Measurements from ENCODE around the gene SUPT5H.

The SUPT5H gene

DNA sequence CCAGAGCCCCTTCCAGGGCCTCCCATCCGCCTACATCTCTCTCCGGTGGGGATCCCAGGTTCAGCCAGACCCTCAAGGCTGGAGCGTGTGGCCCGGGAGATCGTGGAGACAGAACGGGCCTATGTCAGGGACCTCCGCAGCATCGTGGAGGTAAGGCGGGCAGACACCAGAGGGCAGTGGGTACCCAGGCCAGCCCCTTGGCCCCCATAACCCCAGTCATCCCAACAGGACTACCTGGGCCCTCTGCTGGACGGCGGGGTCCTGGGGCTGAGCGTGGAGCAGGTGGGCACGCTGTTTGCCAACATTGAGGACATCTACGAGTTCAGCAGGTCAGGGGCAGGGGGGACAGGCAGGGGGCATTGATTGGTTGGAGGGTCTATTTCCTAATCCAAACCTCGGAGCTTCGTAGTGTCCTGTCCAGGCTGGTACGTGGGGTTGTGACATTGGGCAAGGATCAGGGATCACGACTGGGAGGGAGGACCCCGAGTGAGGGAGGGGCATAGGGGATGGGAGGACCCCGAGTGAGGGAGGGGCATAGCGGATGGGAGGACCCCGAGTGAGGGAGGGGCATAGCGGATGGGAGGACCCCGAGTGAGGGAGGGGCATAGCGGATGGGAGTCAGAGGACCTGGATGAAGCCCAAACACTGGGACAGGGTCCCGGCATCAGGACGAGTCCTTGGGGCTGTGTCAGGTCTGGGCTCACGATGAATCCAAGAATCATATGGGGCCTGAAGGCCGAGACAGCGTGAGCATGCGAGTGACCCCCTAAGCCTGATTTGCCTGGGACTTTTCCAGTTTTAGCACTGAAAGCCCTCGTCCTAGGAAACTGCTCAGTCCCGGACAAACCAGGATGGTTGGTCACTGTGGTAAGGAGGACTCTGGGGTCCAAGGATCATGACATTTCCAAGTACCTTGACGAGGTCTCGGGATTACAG lies 30.0 kb upstream of the SUPT5H start:
- H3K4me3 ChIP-seq (ENCODE audit: low read depth, low read length) = no peak overlapping the region
- H3K27ac ChIP-seq = no peak overlapping the region
- H3K27me3 ChIP-seq (ENCODE audit: insufficient read depth, low read depth, severe bottlenecking) = no peaks in the 10 kb centered on the region
- H3K9me3 ChIP-seq (ENCODE audit: severe bottlenecking) = no peaks in the 10 kb centered on the region
- TF ChIP-seq, protein P1, sequence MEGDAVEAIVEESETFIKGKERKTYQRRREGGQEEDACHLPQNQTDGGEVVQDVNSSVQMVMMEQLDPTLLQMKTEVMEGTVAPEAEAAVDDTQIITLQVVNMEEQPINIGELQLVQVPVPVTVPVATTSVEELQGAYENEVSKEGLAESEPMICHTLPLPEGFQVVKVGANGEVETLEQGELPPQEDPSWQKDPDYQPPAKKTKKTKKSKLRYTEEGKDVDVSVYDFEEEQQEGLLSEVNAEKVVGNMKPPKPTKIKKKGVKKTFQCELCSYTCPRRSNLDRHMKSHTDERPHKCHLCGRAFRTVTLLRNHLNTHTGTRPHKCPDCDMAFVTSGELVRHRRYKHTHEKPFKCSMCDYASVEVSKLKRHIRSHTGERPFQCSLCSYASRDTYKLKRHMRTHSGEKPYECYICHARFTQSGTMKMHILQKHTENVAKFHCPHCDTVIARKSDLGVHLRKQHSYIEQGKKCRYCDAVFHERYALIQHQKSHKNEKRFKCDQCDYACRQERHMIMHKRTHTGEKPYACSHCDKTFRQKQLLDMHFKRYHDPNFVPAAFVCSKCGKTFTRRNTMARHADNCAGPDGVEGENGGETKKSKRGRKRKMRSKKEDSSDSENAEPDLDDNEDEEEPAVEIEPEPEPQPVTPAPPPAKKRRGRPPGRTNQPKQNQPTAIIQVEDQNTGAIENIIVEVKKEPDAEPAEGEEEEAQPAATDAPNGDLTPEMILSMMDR (IDR thresholded peaks at IDR 0.05; ENCODE audit: low read depth, low read length) = no peak
- H3K36me3 ChIP-seq = peaks cover 48% of the 10 kb centered on the region
- DNase-seq = no peak

DNA sequence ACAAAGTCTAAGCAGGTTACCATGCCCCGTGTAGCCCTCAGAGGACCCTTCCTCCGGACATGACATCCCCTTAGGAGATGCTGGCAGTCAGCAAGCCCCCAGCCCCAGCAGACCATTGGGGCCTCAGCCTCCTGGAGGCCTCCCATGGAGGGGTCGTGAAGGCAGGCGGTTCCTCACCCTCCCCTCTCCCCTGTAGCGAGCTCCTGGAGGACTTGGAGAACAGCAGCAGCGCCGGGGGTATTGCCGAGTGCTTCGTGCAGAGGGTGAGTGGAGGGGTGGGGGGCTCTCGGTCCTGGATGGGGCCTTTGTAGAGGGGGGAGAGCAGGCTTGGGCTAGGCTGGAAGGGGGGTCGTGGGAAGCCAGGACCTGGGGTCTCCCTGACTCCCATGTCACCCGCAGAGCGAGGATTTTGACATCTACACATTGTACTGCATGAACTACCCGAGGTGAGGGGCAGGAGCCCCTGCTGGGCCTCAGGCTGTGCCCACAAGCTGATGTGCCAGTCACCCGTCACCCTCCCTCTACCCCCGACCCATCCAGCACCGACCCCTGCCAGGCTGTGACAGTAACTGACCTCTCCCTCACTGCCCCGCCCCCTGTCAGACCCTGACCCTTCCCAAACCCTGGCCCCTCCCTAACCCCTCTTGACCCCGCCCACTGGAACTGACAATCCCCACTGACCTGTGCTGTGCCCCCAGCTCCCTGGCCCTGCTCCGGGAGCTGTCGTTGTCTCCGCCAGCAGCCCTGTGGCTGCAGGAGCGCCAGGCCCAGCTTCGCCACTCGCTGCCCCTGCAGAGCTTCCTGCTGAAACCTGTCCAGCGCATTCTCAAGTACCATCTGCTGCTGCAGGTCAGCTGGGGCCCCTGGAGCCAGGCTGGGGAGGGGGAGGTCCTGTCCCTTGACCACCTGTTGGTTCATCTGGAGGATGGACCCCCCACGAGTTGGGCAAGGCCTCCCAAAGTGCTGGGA lies 28.9 kb upstream of the SUPT5H start:
- Histone ChIP-seq H3K9me3 (ENCODE audit: severe bottlenecking) (no peaks in the 10 kb centered on the region), H3K27me3 (ENCODE audit: insufficient read depth, low read depth, severe bottlenecking) (no peaks in the 10 kb centered on the region), H3K36me3 (peaks cover 59% of the 10 kb centered on the region), H3K27ac (peak overlapping the region; percentile 41), H3K4me3 (ENCODE audit: low read depth, low read length) (no peak overlapping the region)
- peak; percentile 77 for DNase-seq
- TF ChIP-seq, protein P1 (IDR thresholded peaks at IDR 0.05; ENCODE audit: low read depth, low read length) = no peak

DNA sequence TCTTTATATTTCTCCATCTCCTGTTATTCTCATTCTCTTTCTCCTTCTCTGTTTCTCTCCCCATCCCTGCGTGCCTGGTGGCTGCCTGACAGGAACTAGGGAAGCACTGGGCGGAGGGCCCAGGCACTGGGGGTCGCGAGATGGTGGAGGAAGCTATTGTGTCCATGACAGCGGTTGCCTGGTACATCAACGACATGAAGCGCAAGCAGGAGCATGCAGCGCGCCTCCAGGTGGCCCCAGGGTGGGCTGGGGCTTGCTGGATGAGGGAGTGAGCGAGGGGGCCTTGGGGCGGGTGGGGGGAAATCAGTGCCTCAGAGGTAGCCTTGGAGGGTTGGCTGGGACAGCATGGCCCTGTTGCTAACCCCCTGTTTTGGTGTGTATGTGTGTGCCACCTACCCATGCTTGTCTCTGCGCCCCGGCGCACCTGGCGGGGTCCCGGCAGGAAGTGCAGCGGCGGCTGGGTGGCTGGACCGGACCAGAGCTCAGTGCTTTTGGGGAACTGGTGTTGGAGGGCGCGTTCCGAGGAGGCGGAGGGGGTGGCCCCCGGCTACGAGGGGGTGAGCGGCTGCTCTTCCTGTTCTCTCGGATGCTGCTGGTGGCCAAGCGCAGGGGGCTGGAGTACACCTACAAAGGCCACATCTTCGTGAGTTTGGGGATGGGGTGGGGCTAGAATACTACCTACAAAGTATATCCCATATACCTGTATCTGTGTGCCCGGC lies 27.8 kb upstream of the SUPT5H start:
- Histone ChIP-seq H3K27me3 (ENCODE audit: insufficient read depth, low read depth, severe bottlenecking) (no peaks in the 10 kb centered on the region), H3K36me3 (peaks cover 69% of the 10 kb centered on the region), H3K4me3 (ENCODE audit: low read depth, low read length) (no peak overlapping the region), H3K9me3 (ENCODE audit: severe bottlenecking) (no peaks in the 10 kb centered on the region), H3K27ac (no peak overlapping the region)
- no peak for DNase-seq
- TF ChIP-seq, protein P1 (IDR thresholded peaks at IDR 0.05; ENCODE audit: low read depth, low read length) = no peak

DNA sequence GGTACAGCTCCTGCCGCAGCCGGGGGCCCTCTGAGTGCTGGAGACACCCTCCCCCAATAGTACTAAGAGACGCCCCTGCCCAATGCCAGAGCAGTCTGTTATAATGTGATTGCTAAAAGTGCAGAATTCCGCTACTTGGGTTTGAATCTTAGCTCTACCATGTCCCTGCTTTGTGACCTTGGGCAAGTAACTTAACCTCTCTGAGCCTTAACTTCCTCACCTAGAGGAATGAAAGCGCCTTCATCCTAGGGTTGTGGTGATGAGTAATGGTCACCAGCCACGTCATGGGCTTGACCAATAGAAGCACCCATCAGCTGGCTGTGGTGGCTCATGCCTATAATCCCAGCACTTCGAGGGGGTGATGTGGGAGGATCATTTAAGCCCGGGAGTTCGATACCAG lies 26.4 kb upstream of the SUPT5H start:
- Histone ChIP-seq H3K36me3 (peaks cover 80% of the 10 kb centered on the region), H3K9me3 (ENCODE audit: severe bottlenecking) (no peaks in the 10 kb centered on the region), H3K4me3 (ENCODE audit: low read depth, low read length) (no peak overlapping the region), H3K27me3 (ENCODE audit: insufficient read depth, low read depth, severe bottlenecking) (no peaks in the 10 kb centered on the region), H3K27ac (no peak overlapping the region)
- TF ChIP-seq, protein P1 (IDR thresholded peaks at IDR 0.05; ENCODE audit: low read depth, low read length) = no peak
- no peak for DNase-seq

DNA sequence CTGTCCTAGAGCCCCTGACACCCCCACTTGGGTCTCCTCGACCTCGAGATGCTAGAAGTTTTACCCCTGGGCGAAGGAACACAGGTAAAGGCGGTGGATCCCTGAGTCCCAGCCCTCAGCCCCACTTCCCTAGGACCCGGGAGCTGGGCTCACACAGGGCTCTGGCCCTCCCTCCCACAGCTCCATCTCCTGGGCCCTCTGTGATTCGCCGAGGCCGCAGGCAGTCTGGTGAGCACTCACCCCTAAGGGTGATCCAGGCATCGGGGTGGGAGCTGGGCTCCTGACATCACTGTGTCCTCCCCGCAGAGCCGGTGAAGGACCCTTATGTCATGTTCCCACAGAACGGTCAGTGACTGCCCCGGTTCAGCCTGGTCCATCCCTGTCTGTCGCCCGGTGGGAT lies 24.6 kb upstream of the SUPT5H start:
- H3K9me3 ChIP-seq (ENCODE audit: severe bottlenecking) = no peaks in the 10 kb centered on the region
- H3K27ac ChIP-seq = no peak overlapping the region
- peaks cover 80% of the 10 kb centered on the region for H3K36me3 ChIP-seq
- no peaks in the 10 kb centered on the region for H3K27me3 ChIP-seq (ENCODE audit: insufficient read depth, low read depth, severe bottlenecking)
- no peak for DNase-seq
- H3K4me3 ChIP-seq (ENCODE audit: low read depth, low read length) = no peak overlapping the region
- TF ChIP-seq, protein P1 (IDR thresholded peaks at IDR 0.05; ENCODE audit: low read depth, low read length) = no peak
